HFF-Myc (cell line): ENCODE data around the gene NPM1.

ENCODE experiments used
- DNase-seq: peaks from one replicate; pipeline ENCODE4 v3.0.0-alpha.2; 2011; ENCODE audit warnings: low read depth; ENCODE audit errors: extremely low read depth
- H3K4me3 ChIP-seq: replicated peaks from 2 replicates; pipeline ENCODE4 v1.5.1; 2011; ENCODE audit warnings: low read depth, mild to moderate bottlenecking, control low read depth, low read length
- CTCF ChIP-seq: IDR thresholded peaks from 2 replicates; pipeline ENCODE4 v1.5.1; 2012; ENCODE audit warnings: mild to moderate bottlenecking, low read depth, low read length, control low read depth; ENCODE audit errors: missing control alignments

Gene NPM1

GRCh38 chr5:171387345-171387969 lies at the start of gene NPM1:
TSS of gene NPM1 (plus strand) at chr5:171387849. CDS start at chr5:171387949, 100 bp downstream.
- TF ChIP-seq CTCF: no peak
- peak; percentile 96 for DNase-seq
- peak within 1 kb of the TSS; percentile 98 for H3K4me3 ChIP-seq

DNA sequence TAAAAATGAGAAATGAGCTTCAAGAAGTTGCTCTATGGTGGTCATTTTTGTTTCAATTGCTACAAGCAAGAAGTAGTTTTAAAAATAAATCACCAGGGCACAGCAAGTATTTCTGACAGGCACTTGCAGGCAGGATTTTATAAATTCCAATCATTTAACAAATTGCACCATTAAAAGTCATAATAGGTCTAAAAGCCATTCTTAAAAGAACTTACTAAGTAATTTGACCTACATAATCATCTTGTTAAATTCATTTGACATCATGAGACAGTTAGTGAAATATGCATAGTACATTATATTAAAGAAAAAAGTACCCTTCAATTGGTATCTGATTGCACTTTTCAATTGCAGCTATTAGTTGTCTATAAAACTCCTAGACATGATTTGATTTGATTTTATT lies 47.6 kb upstream of the NPM1 start:
- DNase-seq: no peak
- H3K4me3 ChIP-seq: no peak overlapping the region

GRCh38 chr5:171340491-171340890 lies 47.2 kb upstream of the NPM1 start:
- no peak for DNase-seq
- no peak for TF ChIP-seq CTCF
- no peak overlapping the region for H3K4me3 ChIP-seq

More for the DNA sequence above, 47.6 kb upstream of the NPM1 start:
- no peak for TF ChIP-seq CTCF

DNA sequence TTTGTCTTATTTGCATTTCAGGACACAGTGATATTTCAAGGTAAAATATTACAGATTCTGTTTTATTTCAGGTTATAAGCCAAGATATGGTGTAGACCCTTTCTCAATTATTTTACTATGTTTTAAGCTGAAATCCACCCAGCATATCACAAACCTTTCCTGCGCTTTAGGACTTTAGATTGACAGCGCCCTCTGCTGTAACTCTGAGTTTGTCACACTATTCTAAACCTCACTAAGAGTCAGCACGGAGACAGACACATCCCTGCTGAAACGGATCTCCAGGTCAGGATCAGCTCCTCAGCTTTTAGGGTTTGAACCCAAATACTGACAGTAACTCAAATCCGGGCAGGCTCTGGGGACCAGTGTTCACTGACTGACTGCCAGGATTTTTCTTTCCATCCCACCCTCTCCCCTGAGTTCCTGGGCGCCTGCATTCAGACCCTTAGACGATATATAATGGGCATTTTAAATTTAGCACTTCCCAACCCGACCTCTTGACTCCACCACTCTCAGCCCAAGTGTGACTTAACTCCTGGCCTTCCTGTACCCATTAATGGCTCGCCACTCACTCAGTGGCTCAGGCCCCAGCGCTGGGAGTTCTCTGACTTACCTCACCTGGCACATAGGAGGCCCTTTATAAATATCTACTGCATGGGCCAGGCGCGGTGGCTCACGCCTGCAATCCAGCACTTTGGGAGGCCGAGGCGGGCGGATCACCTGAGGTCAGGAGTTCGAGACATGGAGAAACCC lies 45.1 kb upstream of the NPM1 start:
- DNase-seq: peak; percentile 25
- TF ChIP-seq CTCF: peak; percentile 74
- no peak overlapping the region for H3K4me3 ChIP-seq

DNA sequence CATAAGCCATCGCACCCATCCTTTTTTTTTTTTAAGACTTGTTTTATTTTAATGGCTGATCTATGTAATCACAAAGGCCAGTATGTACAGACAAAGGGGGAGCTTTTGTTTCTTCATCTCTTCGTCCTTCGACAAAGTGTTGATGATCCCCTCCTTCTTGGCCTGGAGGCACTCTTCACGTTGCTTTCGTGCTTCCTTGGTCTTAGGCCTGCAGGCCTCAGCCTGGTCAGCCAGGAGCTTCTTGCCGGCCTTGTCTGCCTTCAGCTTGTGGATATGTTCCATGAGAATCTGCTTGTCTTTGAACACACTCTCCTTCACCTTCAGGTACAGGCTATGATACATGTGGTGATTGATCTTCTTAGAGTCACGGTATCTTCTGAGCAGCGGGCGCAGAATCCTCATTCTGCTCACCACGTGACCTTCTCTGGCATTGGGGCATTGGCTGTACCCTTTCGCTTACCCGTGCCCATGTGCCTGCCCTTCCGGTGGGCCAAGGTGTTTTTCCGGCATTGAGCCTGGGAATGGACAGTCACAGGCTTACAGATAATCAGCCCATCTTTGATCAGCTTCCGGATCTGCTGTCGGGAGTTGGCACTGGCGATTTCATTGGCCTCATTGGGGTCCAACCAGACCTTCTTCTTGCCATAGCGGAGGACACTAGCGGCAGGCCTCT lies 42.6 kb upstream of the NPM1 start:
- TF ChIP-seq CTCF: no peak
- no peak for DNase-seq
- H3K4me3 ChIP-seq: no peak overlapping the region

DNA sequence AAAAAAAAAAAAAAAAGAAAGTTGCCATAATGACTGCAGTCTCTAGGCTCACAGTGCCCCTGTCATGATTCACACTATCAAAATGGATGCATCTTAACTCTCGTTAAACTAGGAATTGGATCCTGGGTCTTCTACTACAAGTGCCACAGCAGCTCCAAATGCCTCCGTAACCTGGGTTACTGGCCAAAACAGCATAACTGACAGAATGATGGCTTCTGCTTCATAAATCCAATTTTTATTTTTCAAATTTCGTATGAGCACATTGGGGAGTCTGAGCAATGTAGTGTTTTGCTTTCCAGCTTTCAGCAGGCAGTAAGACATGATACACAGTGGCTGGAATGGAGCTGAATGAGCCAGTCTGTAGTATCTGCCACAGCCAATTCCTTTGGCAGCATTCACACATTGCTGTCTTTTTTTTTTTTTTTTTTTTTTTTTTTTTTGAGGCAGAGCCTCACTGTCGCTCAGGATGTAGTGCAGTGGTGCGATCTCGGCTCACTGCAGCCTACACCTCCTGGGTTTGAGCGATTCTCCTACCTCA lies 36.0 kb upstream of the NPM1 start:
- no peak for TF ChIP-seq CTCF
- no peak for DNase-seq
- no peak overlapping the region for H3K4me3 ChIP-seq
